HepG2 (cell line): ENCODE measurements around the gene MADD. TPM values are rescaled to one million over a fixed set of nuclear protein-coding genes. Genes with fewer than 3 reads are reported as not detected.

Experiments used
- ATAC-seq: fragments of 200-7000 bp; cut with Tn5 transposase; 3 replicates; pipeline ENCODE4 v1.9.1; 2020; ENCODE audit warnings: mild to moderate bottlenecking, moderate library complexity
- BruUV-seq: library from RNA; stranded (reverse); fragments of 400-500 nt; replicated peaks from 2 replicates; lab custom pipeline; 2021; lab: Mats Ljungman, UMichigan
- CTCF ChIA-PET: fragments of 300-600 bp; formaldehyde crosslinking; extraction: SDS; loops from one replicate; lab custom pipeline; 2021; ENCODE audit warnings: low total read pairs, inconsistent platforms, low intra/inter-chr PET ratio; lab: Yijun Ruan, JAX
- POLR2A ChIA-PET: fragments of 350-600 bp; sonication (Branson Sonifier 250); formaldehyde crosslinking; loops from one replicate; lab custom pipeline; 2020; ENCODE audit warnings: antibody characterized with exemption, inconsistent platforms; lab: Yijun Ruan, JAX
- DNase-seq: peaks from one replicate; pipeline ENCODE4 v3.0.0-alpha.2; 2015; ENCODE audit warnings: low spot score
- FAIRE-seq: peaks from 3 replicates; lab custom pipeline; 2011; peaks lifted over from hg19 to GRCh38; lab: Jason Lieb, UNC
- H2AFZ ChIP-seq: one replicate; pipeline ENCODE4 v1.6.1; 2011; ENCODE audit warnings: low read length, inconsistent platforms
- H3K27ac ChIP-seq: fragments of 300-600 bp; 3 replicates; pipeline ENCODE4 v1.8.0; 2011; ENCODE audit warnings: mixed run types, mild to moderate bottlenecking, mixed read lengths, low read length, inconsistent platforms; ENCODE audit not compliant: insufficient read depth; ENCODE audit errors: extremely low read length
- H3K27me3 ChIP-seq, 2 experiments: fragments of 200-600 bp in 1 of 2; 2 replicates in 1 of 2; 3 replicates in 1 of 2; pipeline versions ENCODE4 v1.6.0 to v1.8.0; 2011; ENCODE audit warnings: low read length in 2 of 2, mild to moderate bottlenecking in 2 of 2, moderate library complexity in 2 of 2, inconsistent platforms in 1 of 2; ENCODE audit not compliant: insufficient read depth in 2 of 2, control insufficient read depth in 1 of 2
- H3K36me3 ChIP-seq, 2 experiments: fragments of 200-600 bp in 1 of 2; replicated peaks in 1 of 2; 2 replicates in 1 of 2; 3 replicates in 1 of 2; pipeline versions ENCODE4 v1.5.1 to v1.8.0; 2011; ENCODE audit warnings: low read length in 2 of 2, inconsistent platforms in 1 of 2; ENCODE audit not compliant: insufficient read depth in 2 of 2, control insufficient read depth in 1 of 2
- H3K4me1 ChIP-seq: 2 replicates; pipeline ENCODE4 v1.5.1; 2012; ENCODE audit warnings: low read length, inconsistent platforms; ENCODE audit not compliant: insufficient read depth
- H3K4me2 ChIP-seq: 2 replicates; pipeline ENCODE4 v1.6.0; 2011; ENCODE audit warnings: low read depth, low read length, inconsistent platforms
- H3K4me3 ChIP-seq, 3 experiments: fragments of 200-600 bp in 1 of 3; sonication (generic), shearing (Covaris generic) in 1 of 3; replicated peaks in 1 of 3; 2 replicates each; pipeline ENCODE4 v1.5.1; 2011 to 2016; ENCODE audit warnings: low read length in 3 of 3, inconsistent platforms in 2 of 3, low read depth in 2 of 3, mild to moderate bottlenecking in 2 of 3, control low read depth in 1 of 3, mixed read lengths in 1 of 3; ENCODE audit not compliant: insufficient read depth in 1 of 3
- H3K79me2 ChIP-seq: one replicate; pipeline ENCODE4 v1.6.1; 2011; ENCODE audit warnings: low read length, inconsistent platforms; ENCODE audit not compliant: insufficient read depth
- H3K9ac ChIP-seq: 2 replicates; pipeline ENCODE4 v1.6.0; 2011; ENCODE audit warnings: mild to moderate bottlenecking, low read depth, low read length, inconsistent platforms; ENCODE audit not compliant: insufficient read depth
- H3K9me3 ChIP-seq: 2 replicates; pipeline ENCODE4 v1.5.1; 2012; ENCODE audit warnings: mild to moderate bottlenecking, low read length
- H4K20me1 ChIP-seq: 2 replicates; pipeline ENCODE4 v1.6.0; 2011; ENCODE audit warnings: inconsistent platforms, mild to moderate bottlenecking, low read length, moderate library complexity; ENCODE audit not compliant: insufficient read depth
- ATF3 ChIP-seq: sonication (generic); formaldehyde crosslinking; IDR thresholded peaks from 2 replicates; pipeline ENCODE4 v1.4.0; 2020; ENCODE audit warnings: missing genetic modification reagents
- KLF9 ChIP-seq: IDR thresholded peaks from 2 replicates; pipeline ENCODE4 v1.6.1; 2016; ENCODE audit warnings: low read depth
- NCOA1 ChIP-seq: sonication (generic); formaldehyde crosslinking; IDR thresholded peaks from 2 replicates; pipeline ENCODE4 v1.9.0; 2021; ENCODE audit warnings: missing genetic modification reagents
- NCOA2 ChIP-seq: sonication (generic); formaldehyde crosslinking; IDR thresholded peaks from 2 replicates; pipeline ENCODE4 v1.8.0; 2022; ENCODE audit warnings: inconsistent platforms
- NR0B2 ChIP-seq: sonication (generic); formaldehyde crosslinking; IDR thresholded peaks from 2 replicates; pipeline ENCODE4 v1.4.0; 2020; ENCODE audit warnings: mild to moderate bottlenecking, missing genetic modification reagents
- PBX3 ChIP-seq: sonication (generic); formaldehyde crosslinking; IDR thresholded peaks from 2 replicates; pipeline ENCODE4 v1.8.1; 2023; ENCODE audit warnings: missing genetic modification reagents, inconsistent platforms, borderline replicate concordance
- SP2 ChIP-seq: sonication (generic); formaldehyde crosslinking; IDR thresholded peaks from 2 replicates; pipeline ENCODE4 v1.5.1; 2020; ENCODE audit warnings: mild to moderate bottlenecking, missing genetic modification reagents
- ZNF207 ChIP-seq: fragments of 450-650 bp; IDR thresholded peaks from 2 replicates; pipeline ENCODE4 v1.6.1; 2016; ENCODE audit warnings: antibody characterized with exemption, borderline replicate concordance
- ZNF354B ChIP-seq: sonication (generic); formaldehyde crosslinking; IDR thresholded peaks from 2 replicates; pipeline ENCODE4 v1.8.0; 2022; ENCODE audit warnings: mild to moderate bottlenecking, missing genetic modification reagents
- ZSCAN25 ChIP-seq: sonication (generic); formaldehyde crosslinking; IDR thresholded peaks from 2 replicates; pipeline ENCODE4 v1.8.0; 2022; ENCODE audit warnings: mild to moderate bottlenecking, missing genetic modification reagents
- WGBS: methylation state at CpG from one replicate; pipeline ENCODE4 v1.1.6; 2017; ENCODE audit warnings: low lambda C conversion rate; 5-methylcytosine and 5-hydroxymethylcytosine counted together
- in situ Hi-C: cut with HindIII; loops from 2 replicates; pipeline ENCODE4 v1.10.0; 2017; ENCODE audit warnings: low pct_unique_long_range_greater_than_20kb; ENCODE audit not compliant: extremely low pct_ligation_motif_present
- intact Hi-C: fragments of 100-400 bp; cut with micrococcal nuclease; formaldehyde crosslinking; loops from one replicate; pipeline ENCODE4 v1.10.0; 2022; ENCODE audit not compliant: unreplicated experiment
- polyA plus RNA-seq, 8 experiments: library from polyadenylated mRNA; depleted of rRNA in 3 of 8; stranded (reverse) in 7 of 8; unstranded in 1 of 8; fragments of >200 nt; fragmentation: Illumina TruSeq in 4 of 8; extraction: Trizol in 4 of 8; gene quantifications; 2 replicates each; pipeline versions ENCODE4 v1.2.1 to v1.2.3, GENCODE V29; 2011 to 2016; ENCODE audit warnings: low read depth in 4 of 8, missing spikeins in 1 of 8, mixed read lengths in 1 of 8; ENCODE audit not compliant: insufficient read depth in 1 of 8
- total RNA-seq, 5 experiments: library from RNA; depleted of rRNA; stranded (reverse); fragments of >200 nt; fragmentation: Illumina TruSeq; extraction: Trizol; gene quantifications; 2 replicates each; pipeline ENCODE4 v1.2.3, GENCODE V29; 2016; ENCODE audit warnings: low read depth in 1 of 5

MADD gene
- total and polyA plus RNA-seq, 2 of the 13 experiments (the other 11 are each of a cell fraction or from before 2014, with no cell fraction given) = 18.0 to 29.2 TPM

- 95% methylated on average over 5 of the region's 5 CpGs for WGBS
- Histone ChIP-seq H3K36me3 (peaks cover 4 to 36% of the 10 kb centered on the region in 2 experiments; a peak in 4 of 5 replicates), H3K4me2 (no peak overlapping the region), H4K20me1 (no peaks in the 10 kb centered on the region), H3K4me1 (no peaks in the 10 kb centered on the region), H3K9ac (no peak overlapping the region), H3K9me3 (no peaks in the 10 kb centered on the region), H2AFZ (no peak overlapping the region), H3K79me2 (no peaks in the 10 kb centered on the region), H3K4me3 (no peak overlapping the region), H3K27ac (no peak overlapping the region), H3K27me3 (no peaks in the 10 kb centered on the region)
- TF ChIP-seq ZNF207 (no peak), ATF3 (no peak), NCOA2 (no peak), ZSCAN25 (CRISPR knock-in tag) (no peak), KLF9 (CRISPR knock-in tag) (no peak), ZNF354B (CRISPR knock-in tag) (no peak), PBX3 (CRISPR knock-in tag) (no peak), SP2 (CRISPR knock-in tag) (no peak), NCOA1 (no peak), NR0B2 (CRISPR knock-in tag) (no peak)
- in situ Hi-C loops = no loop called here
- FAIRE-seq = no peak
- intact Hi-C loops = no loop called here
- no TSS peak for BruUV-seq
- POLR2A ChIA-PET = no interaction called here
- no peak for ATAC-seq
- DNase-seq = no peak
- CTCF ChIA-PET = no interaction called here
Observed at GRCh38 chr11:47317064-47317828, 47.3 kb downstream of the MADD start.
